Measurements from ENCODE around the gene PHLDB2. TPM values are rescaled to one million over a fixed set of nuclear protein-coding genes. Genes with fewer than 3 reads are reported as not detected.

PHLDB2 gene
- total and polyA plus RNA-seq, 2 of the 8 experiments (the other 6 are each of a cell fraction or from before 2014, with no cell fraction given): 5.8 to 22.6 TPM

GRCh38 chr3:111902534-111902933 lies 43.5 kb downstream of the PHLDB2 start:
- Histone ChIP-seq H3K9me3 (ENCODE audit: insufficient read depth in 2 of 2, low read depth in 1 of 2, low read length in 1 of 2) (no peaks in the 10 kb centered on the region), H3K4me3 (ENCODE audit: extremely low read depth in 1 of 4, insufficient read depth in 2 of 4, low read depth in 3 of 4, low read length in 4 of 4) (no peak overlapping the region), H3K4me2 (ENCODE audit: insufficient read depth in 1 of 2, low read depth in 2 of 2, low read length in 2 of 2) (no peak overlapping the region), H2AFZ (ENCODE audit: low read length) (no peak overlapping the region), H2BK15ac (ENCODE audit: low read length) (no peak overlapping the region), H3K18ac (ENCODE audit: extremely low read depth, low read length) (no peak overlapping the region), H3K27ac (ENCODE audit: low read depth, low read length) (no peak overlapping the region), H3K79me2 (ENCODE audit: control insufficient read depth in 1 of 2, insufficient read depth in 2 of 2, low read length in 2 of 2) (no peaks in the 10 kb centered on the region), H2BK20ac (ENCODE audit: low read length) (no peak overlapping the region), H3K14ac (ENCODE audit: insufficient read length) (no peak overlapping the region), H3K36me3 (ENCODE audit: control insufficient read depth in 2 of 4, insufficient read depth in 4 of 4, low read length in 3 of 4) (no peaks in the 10 kb centered on the region), H4K8ac (ENCODE audit: extremely low read depth, insufficient read depth, low read length) (no peak overlapping the region), H2AK5ac (ENCODE audit: low read depth, low read length) (no peak overlapping the region), H2BK12ac (ENCODE audit: low read depth, low read length) (no peak overlapping the region), H3K4ac (replicated peaks; ENCODE audit: insufficient read length, low read depth, low read length) (no peak overlapping the region), H4K91ac (replicated peaks; ENCODE audit: insufficient read length, low read length) (no peak overlapping the region), H4K5ac (ENCODE audit: insufficient read length, low read depth, low read length) (no peak overlapping the region), H3K23me2 (ENCODE audit: low read depth, low read length) (no peaks in the 10 kb centered on the region), H3K23ac (ENCODE audit: insufficient read length) (no peak overlapping the region), H3K4me1 (replicated peaks in 1 of 4; ENCODE audit: control insufficient read depth in 3 of 4, insufficient read depth in 4 of 4, low read length in 3 of 4) (no peaks in the 10 kb centered on the region), H3K9ac (replicated peaks in 1 of 4; ENCODE audit: extremely low read depth in 1 of 4, low read depth in 3 of 4, low read length in 3 of 4) (no peak overlapping the region), H3K79me1 (ENCODE audit: low read depth, low read length) (no peaks in the 10 kb centered on the region), H2BK120ac (replicated peaks; ENCODE audit: low read depth, low read length) (no peak overlapping the region), H2BK5ac (ENCODE audit: low read depth, low read length) (no peak overlapping the region), H4K20me1 (replicated peaks in 1 of 2; ENCODE audit: control insufficient read depth in 1 of 2, insufficient read depth in 2 of 2, low read length in 2 of 2) (no peaks in the 10 kb centered on the region), H3K27me3 (replicated peaks in 1 of 4; ENCODE audit: control insufficient read depth in 3 of 4, extremely low read depth in 1 of 4, insufficient read depth in 3 of 4, low read length in 3 of 4) (no peaks in the 10 kb centered on the region), H3K56ac (replicated peaks; ENCODE audit: insufficient read length, low read depth, low read length) (no peak overlapping the region)
- no peak for DNase-seq (ENCODE audit: low read depth in 1 of 2, low spot score in 2 of 2)
- 90% methylated on average over 4 of the region's 4 CpGs; no CpG with 5 or more reads in 1 of the 2 experiments for WGBS, 2 experiments (ENCODE audit: extremely low coverage in 1 of 2, insufficient coverage in 1 of 2, insufficient read length in 1 of 2, insufficient replicate concordance in 2 of 2, low coverage in 1 of 2, low lambda C conversion rate in 2 of 2, missing lambda C conversion rate in 1 of 2)
- ChIA-PET POLR2A (ENCODE audit: partially characterized antibody) (interaction anchor here (0.6 to 0.7 kb wide), 2 partner anchors 77 to 178 kb away, joined by 3 to 4 read pairs; no protein-coding TSS in a partner anchor), CTCF (ENCODE audit: partially characterized antibody) (interaction anchor here (0.6 kb wide), 1 partner anchor 184 kb away, joined by 6 read pairs; no protein-coding TSS in a partner anchor)
- no peak for FAIRE-seq
- TF ChIP-seq RBBP5 (IDR thresholded peaks at IDR 0.05; ENCODE audit: borderline replicate concordance, low read depth, low read length): no peak
- TF ChIP-seq ASH2L (IDR thresholded peaks at IDR 0.05; ENCODE audit: low read length): no peak
- TF ChIP-seq HDAC2 (IDR thresholded peaks at IDR 0.05; ENCODE audit: borderline replicate concordance in 1 of 2, low read depth in 2 of 2, low read length in 2 of 2): no peak
- no peak for TF ChIP-seq KDM1A (IDR thresholded peaks at IDR 0.05; ENCODE audit: borderline replicate concordance, low read length)
- no peak for TF ChIP-seq HDAC6 (IDR thresholded peaks at IDR 0.05; ENCODE audit: low read depth, low read length)
- no peak for TF ChIP-seq BRCA1 (IDR thresholded peaks at IDR 0.05; ENCODE audit: low read depth, low read length)
- no peak for TF ChIP-seq SUZ12 (IDR thresholded peaks at IDR 0.05; ENCODE audit: low read length)
- TF ChIP-seq CBX8 (IDR thresholded peaks at IDR 0.05; ENCODE audit: borderline replicate concordance, low read depth, low read length): no peak
- no peak for TF ChIP-seq POLR2AphosphoS5 (IDR thresholded peaks at IDR 0.05; ENCODE audit: low read depth, low read length)
- TF ChIP-seq TBP (IDR thresholded peaks at IDR 0.05; ENCODE audit: low read depth, low read length): no peak
- TF ChIP-seq NRF1 (IDR thresholded peaks at IDR 0.05; ENCODE audit: low read depth, low read length): no peak

All from H1 (cell line).